Endothelial cell (in vitro differentiated cells): ENCODE results near the gene ZFAND3. TPM values are rescaled to one million over a fixed set of nuclear protein-coding genes. Genes with fewer than 3 reads are reported as not detected.

Source experiments
- DNase-seq: peaks from one replicate; pipeline ENCODE4 v3.0.0; 2021; ENCODE audit warnings: low spot score
- H3K27ac Mint-ChIP-seq: one replicate; pipeline ENCODE4 v1.8.0; 2021; ENCODE audit warnings: mixed read lengths, inconsistent platforms; ENCODE audit not compliant: unreplicated experiment
- H3K27me3 Mint-ChIP-seq: one replicate; pipeline ENCODE4 v1.8.0; 2021; ENCODE audit warnings: mild to moderate bottlenecking, moderate library complexity, mixed read lengths, inconsistent platforms; ENCODE audit not compliant: unreplicated experiment
- H3K36me3 Mint-ChIP-seq: one replicate; pipeline ENCODE4 v1.8.0; 2021; ENCODE audit warnings: mild to moderate bottlenecking, low read depth, mixed read lengths, inconsistent platforms; ENCODE audit not compliant: unreplicated experiment
- H3K4me1 Mint-ChIP-seq: one replicate; pipeline ENCODE4 v1.8.0; 2021; ENCODE audit warnings: mild to moderate bottlenecking, mixed read lengths, inconsistent platforms; ENCODE audit not compliant: unreplicated experiment
- H3K4me3 Mint-ChIP-seq: one replicate; pipeline ENCODE4 v1.8.0; 2021; ENCODE audit warnings: mild to moderate bottlenecking, mixed read lengths, inconsistent platforms; ENCODE audit not compliant: unreplicated experiment
- H3K9me3 Mint-ChIP-seq: one replicate; pipeline ENCODE4 v1.8.0; 2021; ENCODE audit warnings: mixed read lengths, inconsistent platforms; ENCODE audit not compliant: unreplicated experiment
- total RNA-seq: library from RNA; stranded (reverse); fragmentation: NEBNext Ultra II Directional; extraction: Animal tissue kit (Norgen Biotek cat#: 25700); gene quantifications from one replicate; pipeline ENCODE4 v1.2.1, GENCODE V29; 2021; ENCODE audit not compliant: unreplicated experiment
- TF ChIP-seq, protein P1 (sequence below): fragments of 200-600 bp; sonication (generic); IDR thresholded peaks from one replicate; pipeline ENCODE4 v1.5.0; 2021; ENCODE audit warnings: antibody characterized with exemption; ENCODE audit not compliant: unreplicated experiment

The ZFAND3 gene
- total RNA-seq, 1 donor from 2014 or later, result 96.3 TPM

GRCh38 chr6:37783856-37784584, 35.5 kb upstream of the ZFAND3 start:
- Mint-ChIP-seq H3K36me3 (no peaks in the 10 kb centered on the region), H3K4me1 (peaks cover 12% of the 10 kb centered on the region), H3K4me3 (peak overlapping the region; percentile 87), H3K27me3 (peaks cover 6% of the 10 kb centered on the region), H3K9me3 (no peaks in the 10 kb centered on the region), H3K27ac (peak overlapping the region; percentile 57)
- TF ChIP-seq, protein P1, sequence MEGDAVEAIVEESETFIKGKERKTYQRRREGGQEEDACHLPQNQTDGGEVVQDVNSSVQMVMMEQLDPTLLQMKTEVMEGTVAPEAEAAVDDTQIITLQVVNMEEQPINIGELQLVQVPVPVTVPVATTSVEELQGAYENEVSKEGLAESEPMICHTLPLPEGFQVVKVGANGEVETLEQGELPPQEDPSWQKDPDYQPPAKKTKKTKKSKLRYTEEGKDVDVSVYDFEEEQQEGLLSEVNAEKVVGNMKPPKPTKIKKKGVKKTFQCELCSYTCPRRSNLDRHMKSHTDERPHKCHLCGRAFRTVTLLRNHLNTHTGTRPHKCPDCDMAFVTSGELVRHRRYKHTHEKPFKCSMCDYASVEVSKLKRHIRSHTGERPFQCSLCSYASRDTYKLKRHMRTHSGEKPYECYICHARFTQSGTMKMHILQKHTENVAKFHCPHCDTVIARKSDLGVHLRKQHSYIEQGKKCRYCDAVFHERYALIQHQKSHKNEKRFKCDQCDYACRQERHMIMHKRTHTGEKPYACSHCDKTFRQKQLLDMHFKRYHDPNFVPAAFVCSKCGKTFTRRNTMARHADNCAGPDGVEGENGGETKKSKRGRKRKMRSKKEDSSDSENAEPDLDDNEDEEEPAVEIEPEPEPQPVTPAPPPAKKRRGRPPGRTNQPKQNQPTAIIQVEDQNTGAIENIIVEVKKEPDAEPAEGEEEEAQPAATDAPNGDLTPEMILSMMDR, result no peak
- no peak for DNase-seq

DNA sequence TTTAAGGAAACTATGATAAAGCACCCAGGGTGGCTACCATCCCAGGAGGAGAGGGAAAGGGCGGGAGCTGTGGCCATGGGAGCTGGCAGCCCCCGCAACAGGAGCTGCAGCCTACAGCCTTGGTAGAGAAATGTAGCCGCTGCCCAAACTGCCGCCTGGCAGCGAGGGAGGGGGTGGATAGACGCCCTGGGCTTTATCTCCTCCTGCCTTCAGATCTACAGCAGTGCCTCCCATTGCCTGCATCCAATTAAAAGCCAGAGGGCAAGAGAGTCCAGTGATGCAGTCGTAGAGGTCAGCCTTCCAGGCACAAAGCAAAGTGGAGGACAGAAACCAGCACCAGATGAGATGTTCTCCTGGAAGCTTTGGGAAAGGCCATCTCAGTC, 35.0 kb upstream of the ZFAND3 start:
- H3K27me3 Mint-ChIP-seq, result peaks cover 6% of the 10 kb centered on the region
- H3K4me3 Mint-ChIP-seq, result peak overlapping the region; percentile 87

DNA sequence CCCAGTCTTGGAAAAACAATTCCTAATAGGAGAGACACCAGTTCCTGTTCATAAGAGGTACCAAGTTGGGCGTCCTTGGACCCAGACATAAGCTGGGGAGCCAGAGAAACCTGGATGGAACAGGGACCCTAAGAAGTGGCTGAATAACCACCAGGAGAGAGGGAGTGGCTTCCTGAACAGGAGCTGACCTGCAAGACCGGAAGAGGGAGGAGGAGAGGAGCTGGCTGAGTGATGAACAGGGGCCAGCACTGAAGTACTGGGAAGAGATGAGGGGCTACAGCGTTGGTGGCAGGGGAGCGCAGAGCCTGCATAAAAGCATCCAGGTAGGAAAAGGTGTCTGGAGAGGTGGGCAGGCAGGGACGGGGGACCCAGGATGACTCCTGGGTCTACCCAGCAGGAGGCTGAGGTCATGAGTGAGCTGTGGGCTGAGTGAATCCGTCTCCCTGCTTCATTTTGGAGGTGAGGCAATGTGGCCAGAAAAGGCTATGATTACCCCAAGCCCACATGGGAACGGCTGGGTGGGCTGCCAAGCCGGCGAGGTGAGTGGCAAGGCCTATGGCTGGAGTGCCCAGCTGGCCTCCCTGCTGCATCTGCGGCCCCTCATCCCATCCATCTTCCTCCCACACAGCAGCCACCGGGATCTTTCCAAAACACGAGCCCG, 34.4 kb upstream of the ZFAND3 start:
- TF ChIP-seq, protein P1, result no peak
- Mint-ChIP-seq H3K36me3 (no peaks in the 10 kb centered on the region), H3K27ac (peak overlapping the region; percentile 19), H3K9me3 (no peaks in the 10 kb centered on the region), H3K4me1 (peaks cover 12% of the 10 kb centered on the region), H3K27me3 (peaks cover 6% of the 10 kb centered on the region), H3K4me3 (no peak overlapping the region)
- no peak for DNase-seq

More for the DNA sequence above, 35.0 kb upstream of the ZFAND3 start:
- TF ChIP-seq, protein P1, result no peak
- Mint-ChIP-seq H3K4me1 (peaks cover 12% of the 10 kb centered on the region), H3K9me3 (no peaks in the 10 kb centered on the region), H3K36me3 (no peaks in the 10 kb centered on the region), H3K27ac (no peak overlapping the region)
- no peak for DNase-seq

GRCh38 chr6:37785663-37786270, 33.8 kb upstream of the ZFAND3 start:
- no peak overlapping the region for H3K4me3 Mint-ChIP-seq
- H3K27ac Mint-ChIP-seq, result no peak overlapping the region
- H3K9me3 Mint-ChIP-seq, result no peaks in the 10 kb centered on the region
- TF ChIP-seq, protein P1, result no peak
- H3K36me3 Mint-ChIP-seq, result no peaks in the 10 kb centered on the region
- peaks cover 12% of the 10 kb centered on the region for H3K4me1 Mint-ChIP-seq
- peaks cover 4% of the 10 kb centered on the region for H3K27me3 Mint-ChIP-seq
- DNase-seq, result no peak

GRCh38 chr6:37787216-37787615, 32.3 kb upstream of the ZFAND3 start:
- Mint-ChIP-seq H3K27me3 (peaks cover 4% of the 10 kb centered on the region), H3K4me1 (peaks cover 12% of the 10 kb centered on the region), H3K27ac (no peak overlapping the region), H3K4me3 (no peak overlapping the region), H3K9me3 (no peaks in the 10 kb centered on the region), H3K36me3 (no peaks in the 10 kb centered on the region)
- TF ChIP-seq, protein P1, result no peak
- no peak for DNase-seq
